D341Med (cell line): ENCODE results near the gene RFX8.
A peak's percentile ranks its signal among the peaks of the same experiment; 100 is the strongest.
"Not testable (repeated sequence)": the region's sequence is repeated elsewhere in the genome, so short reads cannot be mapped to it uniquely, and the experiment has no call there.

ENCODE experiments used
- DNase-seq: peaks from one replicate; pipeline ENCODE4 v3.0.0; 2012; ENCODE audit warnings: low spot score

The RFX8 gene

DNA sequence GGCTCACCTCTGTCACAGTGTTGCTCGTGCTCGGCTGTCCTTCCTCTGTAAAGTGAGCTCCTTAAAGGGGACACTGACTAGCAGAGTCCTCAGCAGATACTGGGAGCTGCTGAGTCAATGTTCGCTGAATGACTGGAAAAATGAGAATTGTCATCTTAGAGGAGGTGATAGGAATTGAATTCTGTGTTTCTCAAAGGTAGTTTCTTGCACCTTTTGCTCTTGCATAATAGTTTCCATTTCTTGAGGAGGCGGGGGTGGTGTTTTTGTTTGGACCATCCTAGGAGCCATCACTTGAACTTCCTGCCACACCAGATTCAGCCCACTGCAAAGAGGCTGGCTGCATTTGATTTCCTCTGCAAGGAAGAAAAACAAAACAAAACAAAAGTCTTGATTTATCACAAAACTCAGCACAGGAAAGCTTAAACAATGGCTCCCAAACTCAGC lies 11.4 kb upstream of the RFX8 start:
- no peak for DNase-seq

DNA sequence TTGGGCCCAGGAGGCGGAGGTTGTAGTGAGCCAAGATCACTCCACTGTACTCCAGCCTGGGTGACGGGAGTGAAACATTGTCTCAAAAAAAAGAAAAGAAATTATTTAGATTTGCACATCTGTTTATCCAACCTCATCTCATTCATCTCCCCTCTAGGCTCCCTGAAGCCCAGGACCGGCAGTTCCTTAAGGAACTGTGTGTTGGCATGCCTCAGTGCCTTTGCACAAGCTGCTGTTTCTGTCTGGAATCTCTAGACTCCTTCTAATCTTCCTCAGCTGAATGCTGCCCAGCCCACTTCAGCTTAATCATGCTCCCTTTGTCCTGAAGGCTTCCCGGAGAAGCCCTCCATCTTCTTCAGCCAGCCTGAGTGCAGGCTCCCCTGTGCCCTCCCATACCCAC lies 10.9 kb upstream of the RFX8 start:
- DNase-seq = no peak

DNA sequence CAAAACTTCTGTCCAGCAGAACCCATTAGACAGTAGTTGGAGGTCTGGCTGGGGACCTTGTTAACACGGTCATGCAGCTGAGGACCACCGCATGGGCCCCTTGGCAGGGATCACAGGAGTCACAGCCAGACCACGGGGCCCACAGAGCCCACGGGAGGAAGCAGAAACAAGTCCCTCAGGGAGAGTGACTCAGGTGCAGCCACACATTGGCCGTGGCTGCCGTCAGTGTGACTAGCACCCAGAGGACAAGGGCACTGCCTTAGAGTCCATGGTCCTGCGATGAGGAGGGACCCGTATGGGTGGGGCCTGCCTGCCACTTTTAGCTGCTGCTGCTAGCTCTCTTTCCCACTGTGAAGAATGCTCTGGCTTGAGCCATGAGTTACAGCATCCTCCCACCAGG lies 5.9 kb upstream of the RFX8 start:
- DNase-seq = no peak

DNA sequence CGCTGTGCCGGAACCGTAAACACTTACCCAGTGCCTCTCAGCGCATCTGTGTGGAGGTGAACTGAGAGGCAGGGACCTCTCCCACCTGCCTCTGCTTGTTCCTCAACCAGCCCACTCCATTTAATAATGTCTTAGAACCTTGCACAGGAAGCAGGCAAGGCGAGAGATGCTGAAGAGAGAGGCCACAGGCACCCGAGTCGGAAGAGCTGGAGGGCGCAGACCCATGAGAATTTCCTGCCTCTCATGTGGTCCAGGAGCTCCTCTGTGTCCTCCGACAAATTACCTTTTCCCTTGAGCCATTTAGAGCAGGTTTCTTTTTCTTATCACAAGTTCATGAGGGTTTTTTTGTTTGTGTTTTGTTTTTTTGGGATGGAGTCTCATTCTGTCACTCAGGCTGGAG lies 4.9 kb upstream of the RFX8 start:
- DNase-seq = no peak

DNA sequence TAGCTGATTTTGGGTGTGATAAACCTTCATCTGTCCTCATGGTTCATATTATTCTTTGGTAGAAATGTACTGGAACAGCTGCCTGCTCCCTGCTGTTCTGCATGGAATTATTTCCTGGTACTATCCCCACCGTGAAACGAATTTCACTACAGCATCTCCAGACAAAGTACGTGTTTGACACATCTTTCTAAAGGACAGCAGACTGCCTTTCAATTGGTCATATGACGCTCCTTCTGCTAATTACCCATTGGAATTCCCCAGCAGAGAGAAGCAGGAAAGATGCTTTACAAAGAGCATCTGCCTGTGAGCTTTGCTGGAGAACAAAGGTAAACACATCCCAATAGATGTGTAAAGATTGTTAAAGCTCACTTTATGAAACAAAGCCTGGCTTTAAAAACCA lies 4.4 kb upstream of the RFX8 start:
- DNase-seq = no peak

DNA sequence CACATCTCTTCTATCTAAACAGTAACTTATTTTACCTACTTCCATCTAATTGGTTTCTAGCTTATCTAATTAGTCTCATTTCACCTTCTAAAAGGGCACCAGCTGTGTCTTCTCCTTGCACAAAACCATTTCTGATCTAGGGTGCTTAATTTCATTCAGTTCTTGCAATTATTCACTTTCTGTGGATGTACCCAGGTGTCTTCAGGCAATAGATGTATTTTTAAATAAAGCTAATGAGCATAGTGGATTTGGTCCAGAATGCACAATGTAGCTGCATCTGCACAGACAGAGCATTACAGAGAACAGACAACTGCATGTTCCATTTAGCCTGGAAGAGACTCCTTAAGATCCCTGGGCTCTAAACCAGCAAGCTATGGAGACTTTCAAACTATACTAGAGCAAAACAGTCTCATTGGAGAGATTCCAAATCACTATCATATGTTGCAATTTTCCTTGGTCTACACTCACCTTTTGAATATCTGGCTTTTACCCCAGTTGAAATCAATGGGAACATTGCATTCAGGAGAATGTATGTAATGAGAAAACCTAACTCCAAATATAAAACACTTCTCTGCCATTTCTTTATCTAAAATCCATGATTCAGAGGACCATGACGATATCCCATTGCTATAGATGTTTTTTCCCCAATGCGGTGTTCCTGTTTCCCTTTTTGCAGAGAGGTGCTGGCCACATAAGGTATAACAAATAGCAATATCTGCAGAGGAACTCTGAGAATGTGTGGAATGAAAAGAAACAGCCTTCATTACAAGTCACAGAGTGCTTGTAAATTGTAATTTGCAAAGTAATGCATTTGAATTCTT lies 3.5 kb upstream of the RFX8 start:
- DNase-seq = no peak

DNA sequence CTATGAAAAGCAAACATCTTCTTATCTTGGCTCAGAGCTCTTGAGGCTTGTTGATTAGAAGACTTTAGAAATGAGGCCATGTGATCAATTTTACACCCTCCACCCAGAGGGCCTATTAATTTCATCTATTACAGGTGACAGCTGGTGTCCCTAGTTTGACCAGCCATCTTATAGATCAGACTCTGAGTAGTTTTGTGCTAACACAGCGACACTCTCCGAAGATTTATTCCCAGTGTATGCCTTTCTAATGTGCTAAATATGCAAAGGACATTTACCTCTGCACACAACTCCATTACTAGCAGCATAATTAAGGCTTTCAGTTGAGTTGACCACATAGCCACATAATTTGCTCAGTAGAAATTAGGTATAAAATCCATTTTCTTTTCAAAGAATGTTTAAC lies 2.6 kb upstream of the RFX8 start:
- no peak for DNase-seq

DNA sequence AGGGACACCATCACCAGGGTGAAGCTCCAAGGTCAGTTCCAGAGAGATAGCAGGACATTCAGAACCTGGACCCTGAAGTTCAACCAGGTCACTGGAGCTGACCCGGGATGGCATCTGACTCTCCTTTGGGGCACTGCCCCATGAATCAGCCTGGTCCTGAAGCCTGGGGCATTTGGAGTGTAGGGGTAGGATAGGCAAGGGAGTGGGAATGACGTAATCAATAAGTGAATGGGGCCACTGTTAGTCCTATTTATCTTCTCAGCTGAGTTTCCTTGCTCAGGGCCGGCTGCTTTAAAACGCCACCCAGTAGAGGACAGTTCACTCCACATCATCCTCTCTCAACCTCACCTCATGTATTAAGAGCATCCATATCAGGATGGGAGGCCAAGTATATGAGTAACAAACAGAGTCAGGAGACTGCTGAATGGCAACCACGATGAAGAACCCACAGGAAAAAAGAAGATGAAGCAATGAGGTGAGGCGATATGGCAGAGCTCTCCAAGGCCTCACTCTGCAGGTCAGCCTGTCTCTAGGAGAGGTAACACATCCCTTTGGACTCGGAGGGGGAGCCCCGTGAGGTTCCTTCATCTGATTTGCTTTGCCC lies 1.8 kb upstream of the RFX8 start:
- DNase-seq = no peak

DNA sequence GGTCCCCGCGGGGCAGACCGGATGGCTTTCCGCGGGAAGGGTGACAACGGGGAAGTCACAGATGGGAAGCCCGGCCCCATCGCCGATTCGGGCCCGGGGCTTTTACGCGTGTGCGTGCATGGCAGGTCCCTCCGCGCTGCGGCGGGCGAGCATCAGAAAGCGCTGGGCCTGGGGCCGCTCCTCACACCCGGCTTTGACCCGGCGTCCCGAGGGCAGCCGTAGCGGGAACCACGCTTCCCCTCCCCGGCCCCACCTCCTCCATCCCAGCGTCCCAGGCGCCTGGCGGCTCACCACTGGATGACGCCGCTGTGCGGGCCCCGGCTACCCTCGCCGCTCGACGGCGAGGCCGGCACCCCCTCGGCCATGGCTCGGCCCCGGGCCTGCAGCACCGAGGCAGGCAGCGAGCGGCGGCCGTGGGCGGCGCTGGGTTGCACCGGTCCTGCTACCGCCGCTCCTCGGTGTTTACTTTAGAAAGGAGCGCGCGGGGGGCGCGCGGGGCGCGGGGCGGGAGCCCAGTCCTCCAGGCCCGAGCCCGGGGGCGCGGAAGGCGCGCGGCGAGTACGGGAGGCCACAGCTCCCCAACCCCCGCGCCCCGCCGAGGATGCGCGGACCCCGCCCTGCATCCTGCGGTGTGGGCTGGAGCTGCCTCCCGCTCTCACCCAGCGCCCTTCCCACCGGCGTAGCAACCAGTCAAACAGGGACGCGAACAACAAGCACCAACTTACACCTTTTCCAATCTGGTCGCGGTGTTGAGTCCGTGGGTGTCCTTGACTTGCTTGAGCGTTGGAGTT lies 806 bp downstream of the RFX8 start:
- DNase-seq = peak; percentile 39

DNA sequence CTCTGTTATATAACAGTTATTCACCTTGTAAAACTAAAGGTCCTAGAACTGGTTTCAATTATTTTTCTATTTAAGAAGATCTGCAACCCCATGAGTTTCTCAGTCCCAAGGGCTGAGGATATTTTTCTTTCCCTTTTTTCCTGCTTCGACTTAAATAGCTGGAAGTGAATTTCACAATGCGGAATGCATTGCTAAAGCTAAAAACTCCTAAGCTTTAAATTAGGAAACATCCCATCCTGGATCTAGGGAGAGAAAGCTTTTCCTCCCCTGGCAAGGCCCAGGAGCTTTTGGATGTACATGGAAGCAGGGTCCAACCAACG lies 1.4 kb downstream of the RFX8 start:
- no peak for DNase-seq

DNA sequence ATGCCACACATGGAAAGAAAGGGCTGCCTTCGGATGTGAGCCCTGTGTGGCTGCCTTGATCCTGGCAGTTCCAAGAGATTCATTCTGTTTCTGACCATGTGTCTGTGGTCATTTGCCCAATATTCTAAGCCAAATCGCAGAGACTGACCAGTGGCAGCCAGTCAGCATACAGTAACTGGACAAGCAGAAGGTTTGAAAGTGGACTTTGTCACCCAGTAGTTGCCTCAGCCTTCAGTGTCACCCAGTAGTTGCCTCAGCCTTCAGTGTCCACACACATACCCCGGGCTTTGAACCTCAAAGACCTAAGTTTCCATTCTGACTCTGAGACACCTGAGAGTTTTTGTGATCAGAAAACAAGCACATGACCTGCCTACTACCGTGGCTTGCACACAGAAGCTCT lies 5.0 kb downstream of the RFX8 start:
- DNase-seq = no peak

DNA sequence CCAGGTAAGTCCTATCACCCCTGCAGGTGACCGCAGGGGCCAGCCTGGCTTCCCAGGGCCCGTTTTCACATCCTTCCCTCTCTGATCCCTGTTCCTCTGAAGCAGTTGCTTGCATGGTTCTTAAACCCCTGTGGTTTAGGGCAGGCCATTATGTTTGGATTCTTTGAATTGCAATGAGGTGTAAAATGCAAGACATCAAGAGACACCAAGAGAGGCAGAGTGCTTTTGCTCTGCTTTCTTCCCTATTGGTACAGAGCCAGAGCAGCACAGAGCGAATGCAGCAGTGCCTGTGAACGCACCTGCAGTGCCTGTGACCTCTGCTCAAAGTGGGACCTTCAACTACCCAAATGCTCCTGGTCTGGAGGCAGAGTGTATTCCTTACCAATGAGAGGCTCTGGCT lies 7.6 kb downstream of the RFX8 start:
- no peak for DNase-seq

DNA sequence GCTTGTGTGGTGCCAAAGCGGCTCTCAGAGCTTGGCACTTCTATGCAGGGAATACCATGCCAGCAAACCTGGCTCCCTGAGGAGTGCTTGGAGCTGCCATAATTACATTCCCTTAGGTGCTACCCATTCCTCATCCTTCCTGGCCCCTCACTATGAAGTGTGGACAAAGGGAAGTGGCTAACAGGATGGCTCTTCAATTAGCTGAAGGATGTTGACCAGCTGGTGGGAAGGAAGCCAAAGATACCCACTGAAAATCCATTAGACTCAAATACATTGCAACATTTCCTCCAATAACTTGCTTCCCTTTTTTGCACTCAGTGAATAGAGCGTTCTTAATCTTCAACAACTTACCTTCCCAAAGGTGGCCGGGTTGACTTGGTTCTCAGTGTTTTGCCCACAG lies 8.5 kb downstream of the RFX8 start:
- no peak for DNase-seq

DNA sequence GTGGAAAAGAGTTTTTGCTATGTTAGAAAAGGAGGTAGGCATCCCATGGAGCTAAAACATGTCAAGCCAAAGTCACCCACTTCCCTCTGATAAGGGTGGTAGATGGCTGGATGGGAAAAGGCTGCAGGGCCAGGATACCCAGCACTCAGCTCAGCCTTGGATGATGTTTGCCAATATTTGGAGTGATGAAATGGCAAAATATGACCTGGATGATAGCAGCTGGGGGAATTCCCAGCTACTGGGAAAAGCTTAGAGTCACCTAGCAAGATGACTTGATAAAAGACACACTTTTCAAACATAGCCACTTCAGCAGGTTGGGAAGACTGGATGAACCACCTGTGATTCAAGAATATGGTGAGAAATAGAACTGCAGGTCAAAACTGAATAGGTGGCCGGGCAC lies 10.1 kb downstream of the RFX8 start:
- no peak for DNase-seq

DNA sequence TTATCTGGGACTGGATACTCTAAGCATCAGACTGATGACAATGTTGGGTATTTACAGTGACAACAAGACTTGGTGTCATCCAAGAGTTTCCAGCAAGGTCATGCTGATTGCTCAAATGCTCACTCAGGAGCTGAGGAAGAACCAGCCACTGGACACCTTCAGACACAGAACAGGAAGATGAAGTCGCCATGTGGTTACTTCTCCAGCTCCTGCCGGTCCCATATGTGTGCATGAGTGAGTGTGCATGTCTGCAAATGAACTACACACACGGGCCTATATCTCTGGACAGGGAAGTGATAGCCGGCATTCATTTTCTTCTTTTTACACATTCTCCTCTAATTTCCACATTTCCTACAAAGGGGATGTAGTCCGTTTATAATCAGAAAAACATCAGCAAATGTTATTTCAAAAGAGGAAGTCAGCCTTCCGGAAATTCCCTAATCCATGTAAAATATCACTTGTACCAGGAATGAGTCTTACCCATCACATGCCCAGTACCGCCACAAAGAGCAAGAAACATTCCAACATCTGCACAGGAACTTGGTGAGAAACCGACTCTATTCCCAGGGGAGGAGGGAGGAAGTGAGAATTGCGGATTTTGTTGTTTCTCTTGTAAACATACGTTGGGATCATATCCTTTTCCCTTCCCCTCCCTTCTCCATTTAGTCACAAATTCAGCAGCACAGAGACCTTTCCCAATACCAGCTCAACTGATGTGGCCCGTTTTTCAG lies 10.8 kb downstream of the RFX8 start:
- DNase-seq = no peak

DNA sequence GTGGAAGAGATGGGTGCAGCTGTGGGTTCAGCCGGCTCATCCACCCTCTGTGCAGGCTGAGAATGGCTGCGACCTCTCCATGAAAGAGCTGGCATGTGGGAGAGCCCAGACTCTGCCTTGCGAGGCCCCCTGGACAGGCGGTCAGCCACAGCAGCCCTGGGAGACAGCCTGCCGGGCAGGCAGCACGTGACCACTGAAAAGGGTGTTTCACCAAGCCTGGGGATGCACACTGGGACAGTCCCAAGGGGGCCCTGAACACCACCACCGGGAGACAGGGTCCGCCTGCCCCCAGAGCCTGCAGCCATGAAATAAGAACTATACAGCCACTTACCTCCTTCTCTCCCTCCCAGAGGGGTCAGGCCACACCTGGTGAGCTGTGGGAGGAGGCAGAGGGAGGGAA lies 11.5 kb downstream of the RFX8 start:
- DNase-seq = no peak

DNA sequence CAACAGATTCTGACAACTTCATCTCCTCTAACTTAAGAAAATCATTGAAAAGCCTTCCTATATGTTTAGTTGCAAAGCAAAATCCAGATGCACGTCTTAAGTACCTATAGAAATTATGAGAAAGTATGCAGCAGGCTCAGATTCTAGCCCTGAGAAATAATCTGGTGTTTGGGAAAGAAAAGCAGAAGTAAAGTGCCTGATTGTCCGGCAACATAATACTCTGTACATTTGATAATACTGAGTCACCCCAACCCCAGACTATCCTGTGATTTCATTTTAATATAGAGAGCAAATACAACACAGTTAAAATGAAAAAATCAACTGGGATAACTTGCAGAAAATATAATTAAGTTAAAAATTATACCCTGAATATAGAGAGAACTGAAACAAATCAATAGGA lies 13.5 kb downstream of the RFX8 start:
- no peak for DNase-seq

DNA sequence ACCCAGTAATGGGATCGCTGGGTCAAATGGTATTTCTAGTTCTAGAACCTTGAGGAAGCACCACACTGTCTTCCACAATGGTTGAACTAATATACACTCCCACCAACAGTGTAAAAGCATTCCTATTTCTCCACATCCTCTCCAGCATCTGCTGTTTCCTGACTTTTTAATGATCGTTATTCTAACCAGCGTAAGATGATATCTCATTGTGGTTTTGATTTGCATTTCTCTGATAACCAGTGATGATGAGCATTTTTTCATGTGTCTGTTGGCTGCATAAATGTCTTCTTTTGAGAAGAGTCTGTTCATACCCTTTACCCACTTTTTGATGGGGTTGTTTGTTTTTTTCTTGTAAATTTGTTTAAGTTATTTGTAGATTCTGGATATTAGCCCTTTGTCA lies 20.5 kb downstream of the RFX8 start:
- not testable (repeated sequence) for DNase-seq

DNA sequence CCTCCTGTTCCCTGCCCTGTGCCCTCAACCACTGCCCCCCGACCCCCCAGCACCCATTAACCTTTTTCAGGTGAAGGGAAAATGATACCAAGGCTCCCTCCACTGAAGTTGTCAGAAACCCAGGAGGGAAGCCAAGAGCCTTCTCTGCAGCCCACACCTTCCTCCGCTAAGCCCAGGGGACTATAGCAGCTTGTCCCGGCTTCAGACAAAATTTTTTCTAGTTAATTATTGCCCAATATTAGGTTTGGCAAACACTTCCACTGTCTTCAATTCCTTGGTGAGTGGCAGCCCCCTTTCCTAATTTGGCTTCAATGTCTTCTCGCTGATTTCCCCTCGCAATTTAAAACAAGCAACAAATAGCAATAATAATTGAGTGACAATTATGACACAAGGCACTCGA lies 23.9 kb downstream of the RFX8 start:
- no peak for DNase-seq

DNA sequence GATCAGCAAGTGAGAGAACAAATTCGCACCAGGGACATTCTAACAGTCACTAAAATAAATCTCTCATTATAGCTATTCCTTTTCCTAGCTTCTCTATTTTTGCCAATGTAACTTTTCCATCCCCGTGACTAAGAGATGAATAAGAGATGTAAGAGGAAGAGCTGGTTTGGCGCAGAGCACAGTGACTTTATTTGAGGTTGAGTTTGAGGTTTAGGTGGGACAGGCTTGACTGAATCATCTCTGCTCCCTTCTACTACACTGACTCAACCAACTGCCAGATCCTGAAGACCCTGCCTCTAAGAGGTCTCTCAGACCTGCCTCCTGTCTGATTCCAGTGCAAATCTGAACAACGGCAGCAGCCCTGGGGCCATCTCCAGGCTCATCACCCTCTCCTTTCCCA lies 28.0 kb downstream of the RFX8 start:
- no peak for DNase-seq

DNA sequence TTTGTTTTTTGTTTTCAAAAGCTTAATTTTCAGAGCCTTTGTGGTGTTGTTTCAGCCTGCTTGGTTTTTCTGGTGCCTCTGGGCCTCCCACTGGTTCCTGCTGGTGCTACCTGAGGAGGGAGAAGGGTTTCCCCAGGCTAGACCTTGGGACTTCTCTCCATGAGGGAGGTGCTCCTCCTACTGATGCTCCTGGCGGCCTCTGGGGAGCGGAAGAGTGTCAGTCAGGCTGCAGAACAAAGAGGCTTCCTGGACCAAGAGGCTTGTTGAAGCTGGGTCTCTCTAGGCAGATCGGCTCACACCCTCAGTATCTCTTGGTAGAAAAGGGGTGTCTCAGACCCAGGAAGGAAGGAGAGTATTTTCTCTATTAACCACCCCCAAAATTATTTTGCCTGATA lies 32.2 kb downstream of the RFX8 start:
- DNase-seq = no peak

DNA sequence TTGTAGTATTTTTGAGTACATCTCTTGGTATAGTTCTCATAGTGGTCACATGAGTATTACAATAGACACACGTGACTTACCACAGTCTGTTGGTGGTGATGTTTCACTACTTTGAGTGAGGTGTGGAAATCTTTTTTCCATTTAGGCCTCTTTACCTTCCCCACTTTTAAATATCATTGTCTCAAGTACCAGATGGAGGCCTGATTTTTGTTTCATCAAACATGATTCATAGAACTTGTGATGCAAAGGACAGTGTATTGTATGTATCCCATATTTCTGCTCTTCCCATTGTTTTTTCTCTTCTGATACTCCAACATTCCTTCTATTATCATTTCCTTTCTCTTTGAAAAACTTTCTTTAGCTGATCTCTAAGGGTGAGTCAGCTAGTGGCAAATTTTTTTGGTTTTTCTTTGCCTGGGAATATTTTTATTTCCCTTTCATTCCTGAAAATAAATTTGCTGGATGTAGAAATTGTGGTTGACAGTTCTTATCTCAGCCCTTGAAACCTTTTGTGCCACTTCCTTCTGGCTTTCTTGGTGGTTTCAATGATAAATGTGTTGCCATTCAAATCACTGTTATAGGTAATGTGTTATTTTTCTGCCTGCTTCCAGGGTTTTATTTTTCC lies 32.8 kb downstream of the RFX8 start:
- DNase-seq = no peak
